SK-N-SH (cell line): Measurements from ENCODE around the gene RAB8B. TPM values are rescaled to one million over a fixed set of nuclear protein-coding genes. Genes with fewer than 3 reads are reported as not detected.

Experiments
- CTCF ChIA-PET: fragments of 300-600, 350-600 bp; formaldehyde crosslinking; extraction: SDS; loops from one replicate; lab custom pipeline; 2021; lab: Yijun Ruan, JAX
- POLR2A ChIA-PET: fragments of 350-600 bp; sonication (Branson Sonifier 250); formaldehyde crosslinking; extraction: SDS; loops from one replicate; lab custom pipeline; 2020; ENCODE audit warnings: antibody characterized with exemption, inconsistent platforms; lab: Yijun Ruan, JAX
- DNase-seq: peaks from one replicate; pipeline ENCODE4 v3.0.0; 2012
- H2AFZ ChIP-seq: fragments of 200-600 bp; sonication (generic); 2 replicates; pipeline ENCODE4 v1.8.1; 2016; ENCODE audit warnings: antibody characterized with exemption, mild to moderate bottlenecking, low read depth
- H3F3A ChIP-seq: fragments of 200-600 bp; sonication (generic); replicated peaks from 2 replicates; pipeline ENCODE3; 2016; ENCODE audit warnings: antibody characterized with exemption, mild to moderate bottlenecking; ENCODE audit not compliant: insufficient read depth
- H3K27ac ChIP-seq, 2 experiments: fragments of 200-500 bp in 1 of 2; fragments of 200-600 bp in 1 of 2; sonication (Bioruptor generic) in 1 of 2; sonication (generic), shearing (Covaris generic) in 1 of 2; 2 replicates each; pipeline versions ENCODE4 v1.5.1 to v1.6.1; 2014 to 2016; ENCODE audit warnings: low read depth in 2 of 2, inconsistent platforms in 1 of 2, low read length in 1 of 2, mild to moderate bottlenecking in 1 of 2, mixed read lengths in 1 of 2
- H3K27me3 ChIP-seq: fragments of 200-600 bp; sonication (generic), shearing (Covaris generic); 2 replicates; pipeline ENCODE4 v1.6.1; 2016; ENCODE audit warnings: mixed run types; ENCODE audit not compliant: insufficient read depth
- H3K36me3 ChIP-seq, 2 experiments: fragments of 200-500 bp in 1 of 2; fragments of 200-600 bp in 1 of 2; sonication (Bioruptor generic) in 1 of 2; sonication (generic) in 1 of 2; replicated peaks in 1 of 2; 2 replicates each; pipeline versions ENCODE3 to v1.5.1; 2014 to 2016; ENCODE audit warnings: low read length in 1 of 2, mild to moderate bottlenecking in 1 of 2; ENCODE audit not compliant: insufficient read depth in 2 of 2, control insufficient read depth in 1 of 2
- H3K4me1 ChIP-seq, 2 experiments: fragments of 200-500 bp in 1 of 2; fragments of 200-600 bp in 1 of 2; sonication (Bioruptor generic) in 1 of 2; sonication (generic), shearing (Covaris generic) in 1 of 2; 2 replicates each; pipeline versions ENCODE4 v1.5.1 to v1.6.1; 2014 to 2016; ENCODE audit warnings: low read depth in 1 of 2, low read length in 1 of 2, mixed run types in 1 of 2; ENCODE audit not compliant: insufficient read depth in 2 of 2, control insufficient read depth in 1 of 2
- H3K4me2 ChIP-seq: fragments of 200-600 bp; sonication (generic), shearing (Covaris generic); 2 replicates; pipeline ENCODE4 v1.6.1; 2017; ENCODE audit warnings: mixed run types
- H3K4me3 ChIP-seq, 2 experiments: fragments of 200-500 bp in 1 of 2; fragments of 200-600 bp in 1 of 2; sonication (Bioruptor generic) in 1 of 2; sonication (generic), shearing (Covaris generic) in 1 of 2; 2 replicates each; pipeline versions ENCODE4 v1.5.1 to v1.8.1; 2014 to 2016; ENCODE audit warnings: low read depth in 2 of 2, inconsistent platforms in 1 of 2, low read length in 1 of 2, mild to moderate bottlenecking in 1 of 2, mixed read lengths in 1 of 2, moderate library complexity in 1 of 2
- H3K79me2 ChIP-seq: fragments of 200-600 bp; sonication (generic); 2 replicates; pipeline ENCODE4 v1.8.1; 2017; ENCODE audit warnings: mild to moderate bottlenecking; ENCODE audit not compliant: insufficient read depth
- H3K9ac ChIP-seq: fragments of 200-600 bp; sonication (generic); 2 replicates; pipeline ENCODE4 v1.6.1; 2017; ENCODE audit warnings: mixed run types
- H3K9me2 ChIP-seq: fragments of 200-600 bp; sonication (generic); 2 replicates; pipeline ENCODE4 v1.6.1; 2017; ENCODE audit warnings: mixed run types
- H3K9me3 ChIP-seq: fragments of 200-600 bp; sonication (generic); 2 replicates; pipeline ENCODE4 v1.6.1; 2017; ENCODE audit warnings: mixed run types, mild to moderate bottlenecking, moderate library complexity
- H4K20me1 ChIP-seq: fragments of 200-600 bp; sonication (generic); 2 replicates; pipeline ENCODE4 v1.6.1; 2017; ENCODE audit warnings: mild to moderate bottlenecking, mixed run types; ENCODE audit not compliant: insufficient read depth
- CHD2 ChIP-seq: fragments of 150-350 bp; IDR thresholded peaks from 2 replicates; pipeline ENCODE4 v1.6.1; 2018; ENCODE audit warnings: low read length; ENCODE audit not compliant: partially characterized antibody
- FOSL2 ChIP-seq: IDR thresholded peaks from 2 replicates; pipeline ENCODE4 v1.4.0; 2012; ENCODE audit warnings: low read depth, mild to moderate bottlenecking, moderate library complexity, borderline replicate concordance
- FOXJ3 ChIP-seq: sonication (generic); formaldehyde crosslinking; IDR thresholded peaks from 2 replicates; pipeline ENCODE4 v1.5.1; 2020; ENCODE audit warnings: mild to moderate bottlenecking, missing genetic modification reagents
- GABPA ChIP-seq: IDR thresholded peaks from 2 replicates; pipeline ENCODE4 v1.4.0; 2012; ENCODE audit warnings: low read depth, mild to moderate bottlenecking
- JUND ChIP-seq: IDR thresholded peaks from 2 replicates; pipeline ENCODE4 v1.4.0; 2012
- MEF2A ChIP-seq: IDR thresholded peaks from 2 replicates; pipeline ENCODE4 v1.4.0; 2012; ENCODE audit warnings: low read depth, borderline replicate concordance
- NRF1 ChIP-seq: IDR thresholded peaks from 2 replicates; pipeline ENCODE4 v1.6.1; 2012; ENCODE audit warnings: low read depth, mild to moderate bottlenecking, low read length
- POLR2AphosphoS5 ChIP-seq: IDR thresholded peaks from 2 replicates; pipeline ENCODE4 v1.6.1; 2012; ENCODE audit warnings: low read depth, low read length
- SIN3A ChIP-seq: IDR thresholded peaks from 2 replicates; pipeline ENCODE4 v1.6.1; 2012; ENCODE audit warnings: low read depth, mild to moderate bottlenecking, low read length, moderate library complexity, borderline replicate concordance
- TCF12 ChIP-seq: IDR thresholded peaks from 2 replicates; pipeline ENCODE4 v1.4.0; 2012
- TEAD4 ChIP-seq: IDR thresholded peaks from 2 replicates; pipeline ENCODE4 v1.4.0; 2012; ENCODE audit warnings: mild to moderate bottlenecking, borderline replicate concordance; ENCODE audit not compliant: insufficient read depth
- YY1 ChIP-seq: IDR thresholded peaks from 2 replicates; pipeline ENCODE4 v1.4.0; 2012; ENCODE audit warnings: low read depth, mild to moderate bottlenecking
- WGBS: methylation state at CpG from one replicate; pipeline ENCODE4 v1.1.6; 2017; ENCODE audit warnings: low lambda C conversion rate; 5-methylcytosine and 5-hydroxymethylcytosine counted together
- polyA plus RNA-seq, 3 experiments: library from polyadenylated mRNA; depleted of rRNA; stranded (reverse); fragments of >200 nt; gene quantifications; 2 replicates each; pipeline ENCODE4 v1.2.3, GENCODE V29; 2012
- TF ChIP-seq, protein P1 (sequence below): IDR thresholded peaks from 2 replicates; pipeline ENCODE4 v1.4.0; 2012; ENCODE audit warnings: low read depth, borderline replicate concordance
- TF ChIP-seq, protein P2 (sequence below): fragments of 150-350 bp; IDR thresholded peaks from 2 replicates; pipeline ENCODE4 v1.6.1; 2016; ENCODE audit warnings: mild to moderate bottlenecking, low read depth, low read length
- TF ChIP-seq, protein P3 (sequence below): IDR thresholded peaks from 2 replicates; pipeline ENCODE4; 2012
- TF ChIP-seq, protein P4 (sequence below): fragments of 200-600 bp; sonication (generic); IDR thresholded peaks from 2 replicates; pipeline ENCODE4 v1.6.1; 2017; ENCODE audit warnings: antibody characterized with exemption, mild to moderate bottlenecking, moderate library complexity

The RAB8B gene
- polyA plus RNA-seq, 1 of the 3 experiments (the other 2 are of a cell fraction), result 5.4 TPM

DNA sequence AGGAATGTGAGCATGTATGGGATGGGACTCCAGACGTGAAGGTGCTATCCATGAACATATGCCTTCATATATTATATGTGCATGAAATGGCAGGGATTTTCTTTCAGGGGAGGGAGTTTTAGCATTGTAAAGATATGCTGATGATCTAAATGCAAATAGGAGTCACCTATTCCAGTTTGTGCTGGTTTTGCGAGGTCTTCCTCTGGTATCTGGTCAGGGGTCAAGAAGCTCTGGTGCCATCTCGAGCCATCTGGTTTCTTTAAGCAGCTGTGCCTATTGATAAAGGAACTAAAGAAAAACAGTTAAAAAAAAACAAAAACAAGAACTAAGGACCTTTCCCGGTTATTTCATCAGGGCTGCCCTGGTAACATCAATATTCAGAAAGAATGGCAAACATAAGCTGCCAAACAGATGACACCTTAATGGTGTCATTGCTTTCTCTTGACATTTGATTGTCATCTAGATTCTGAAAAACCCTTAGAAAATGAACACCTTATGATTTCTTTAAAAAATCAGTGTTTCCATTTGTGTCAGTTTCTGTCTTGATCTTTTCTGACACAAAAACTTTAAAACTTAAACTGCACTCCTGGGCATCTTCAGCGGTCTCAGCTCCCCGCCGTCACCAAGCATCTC is 110.7 kb downstream of the RAB8B start:
- H3K4me2 ChIP-seq, result no peak overlapping the region
- H3K9me3 ChIP-seq, result no peaks in the 10 kb centered on the region
- H3K9ac ChIP-seq, result no peak overlapping the region
- no peak for DNase-seq
- no peaks in the 10 kb centered on the region for H3F3A ChIP-seq
- no peak overlapping the region for H3K27ac ChIP-seq
- H3K79me2 ChIP-seq, result no peaks in the 10 kb centered on the region
- WGBS, result 97% methylated on average over 7 of the region's 7 CpGs
- H3K4me3 ChIP-seq, result no peak overlapping the region; a peak in 1 of 4 replicates
- H4K20me1 ChIP-seq, result no peaks in the 10 kb centered on the region
- CTCF ChIA-PET, result interaction anchor here (1.3 to 3.3 kb wide), 3 partner anchors 11 to 103 kb away, joined by 4 to 22 read pairs (median 4); no protein-coding TSS in a partner anchor
- H3K36me3 ChIP-seq, result peaks cover 10 to 27% of the 10 kb centered on the region in 2 experiments
- no peak for TF ChIP-seq GABPA
- TF ChIP-seq, protein P1, sequence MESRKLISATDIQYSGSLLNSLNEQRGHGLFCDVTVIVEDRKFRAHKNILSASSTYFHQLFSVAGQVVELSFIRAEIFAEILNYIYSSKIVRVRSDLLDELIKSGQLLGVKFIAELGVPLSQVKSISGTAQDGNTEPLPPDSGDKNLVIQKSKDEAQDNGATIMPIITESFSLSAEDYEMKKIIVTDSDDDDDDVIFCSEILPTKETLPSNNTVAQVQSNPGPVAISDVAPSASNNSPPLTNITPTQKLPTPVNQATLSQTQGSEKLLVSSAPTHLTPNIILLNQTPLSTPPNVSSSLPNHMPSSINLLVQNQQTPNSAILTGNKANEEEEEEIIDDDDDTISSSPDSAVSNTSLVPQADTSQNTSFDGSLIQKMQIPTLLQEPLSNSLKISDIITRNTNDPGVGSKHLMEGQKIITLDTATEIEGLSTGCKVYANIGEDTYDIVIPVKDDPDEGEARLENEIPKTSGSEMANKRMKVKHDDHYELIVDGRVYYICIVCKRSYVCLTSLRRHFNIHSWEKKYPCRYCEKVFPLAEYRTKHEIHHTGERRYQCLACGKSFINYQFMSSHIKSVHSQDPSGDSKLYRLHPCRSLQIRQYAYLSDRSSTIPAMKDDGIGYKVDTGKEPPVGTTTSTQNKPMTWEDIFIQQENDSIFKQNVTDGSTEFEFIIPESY, result no peak
- TF ChIP-seq, protein P2, sequence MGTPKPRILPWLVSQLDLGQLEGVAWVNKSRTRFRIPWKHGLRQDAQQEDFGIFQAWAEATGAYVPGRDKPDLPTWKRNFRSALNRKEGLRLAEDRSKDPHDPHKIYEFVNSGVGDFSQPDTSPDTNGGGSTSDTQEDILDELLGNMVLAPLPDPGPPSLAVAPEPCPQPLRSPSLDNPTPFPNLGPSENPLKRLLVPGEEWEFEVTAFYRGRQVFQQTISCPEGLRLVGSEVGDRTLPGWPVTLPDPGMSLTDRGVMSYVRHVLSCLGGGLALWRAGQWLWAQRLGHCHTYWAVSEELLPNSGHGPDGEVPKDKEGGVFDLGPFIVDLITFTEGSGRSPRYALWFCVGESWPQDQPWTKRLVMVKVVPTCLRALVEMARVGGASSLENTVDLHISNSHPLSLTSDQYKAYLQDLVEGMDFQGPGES, result no peak
- no peaks in the 10 kb centered on the region for H3K27me3 ChIP-seq
- no peak overlapping the region for H2AFZ ChIP-seq
- no peaks in the 10 kb centered on the region for H3K9me2 ChIP-seq
- no peaks in the 10 kb centered on the region for H3K4me1 ChIP-seq
- POLR2A ChIA-PET, result no interaction called here

DNA sequence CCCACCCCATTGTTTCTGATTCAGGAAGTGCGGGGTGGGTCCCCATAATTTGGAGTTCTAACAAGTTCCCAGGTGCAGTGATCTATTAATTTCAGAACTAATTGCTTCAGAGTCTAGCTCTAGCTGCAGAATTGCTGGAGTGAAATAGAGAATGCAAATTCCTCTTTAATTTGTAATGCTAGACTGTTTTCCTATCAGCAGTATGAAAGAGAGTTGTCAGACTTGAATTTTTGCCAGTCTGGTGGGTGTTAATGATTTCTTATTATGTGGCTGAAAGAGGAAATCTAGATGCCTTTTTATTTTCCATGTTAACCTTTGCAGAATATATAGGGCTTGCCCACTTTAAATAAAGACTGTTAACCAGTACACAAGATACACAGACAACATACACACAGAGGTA is 111.7 kb downstream of the RAB8B start:
- CTCF ChIA-PET, result interaction anchor here (1.3 to 3.3 kb wide), 3 partner anchors 12 to 102 kb away, joined by 4 to 22 read pairs (median 4); no protein-coding TSS in a partner anchor
- no peaks in the 10 kb centered on the region for H3K9me3 ChIP-seq
- H3K27ac ChIP-seq, result no peak overlapping the region
- DNase-seq, result no peak
- H2AFZ ChIP-seq, result no peak overlapping the region
- H3K79me2 ChIP-seq, result no peaks in the 10 kb centered on the region
- WGBS, result 100% methylated on average over 1 of the region's 1 CpG
- peaks cover 17 to 26% of the 10 kb centered on the region in 2 experiments for H3K36me3 ChIP-seq
- H3K27me3 ChIP-seq, result no peaks in the 10 kb centered on the region
- H3K4me1 ChIP-seq, result no peaks in the 10 kb centered on the region; a peak in 1 of 4 replicates
- H3K4me2 ChIP-seq, result no peak overlapping the region
- no peaks in the 10 kb centered on the region for H3K9me2 ChIP-seq
- no peaks in the 10 kb centered on the region for H4K20me1 ChIP-seq
- no peaks in the 10 kb centered on the region for H3F3A ChIP-seq
- H3K9ac ChIP-seq, result no peak overlapping the region
- POLR2A ChIA-PET, result no interaction called here
- H3K4me3 ChIP-seq, result no peak overlapping the region
- TF ChIP-seq NRF1, result no peak
- TF ChIP-seq FOXJ3, result no peak
- TF ChIP-seq, protein P2, result no peak
- no peak for TF ChIP-seq SIN3A
- TF ChIP-seq, protein P1, result no peak
- TF ChIP-seq, protein P3, sequence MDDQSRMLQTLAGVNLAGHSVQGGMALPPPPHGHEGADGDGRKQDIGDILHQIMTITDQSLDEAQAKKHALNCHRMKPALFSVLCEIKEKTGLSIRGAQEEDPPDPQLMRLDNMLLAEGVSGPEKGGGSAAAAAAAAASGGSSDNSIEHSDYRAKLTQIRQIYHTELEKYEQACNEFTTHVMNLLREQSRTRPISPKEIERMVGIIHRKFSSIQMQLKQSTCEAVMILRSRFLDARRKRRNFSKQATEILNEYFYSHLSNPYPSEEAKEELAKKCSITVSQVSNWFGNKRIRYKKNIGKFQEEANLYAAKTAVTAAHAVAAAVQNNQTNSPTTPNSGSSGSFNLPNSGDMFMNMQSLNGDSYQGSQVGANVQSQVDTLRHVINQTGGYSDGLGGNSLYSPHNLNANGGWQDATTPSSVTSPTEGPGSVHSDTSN, result no peak
- no peak for TF ChIP-seq YY1
- TF ChIP-seq TEAD4, result no peak
- TF ChIP-seq TCF12, result no peak
- no peak for TF ChIP-seq JUND
- no peak for TF ChIP-seq MEF2A
- no peak for TF ChIP-seq POLR2AphosphoS5
- TF ChIP-seq, protein P4, sequence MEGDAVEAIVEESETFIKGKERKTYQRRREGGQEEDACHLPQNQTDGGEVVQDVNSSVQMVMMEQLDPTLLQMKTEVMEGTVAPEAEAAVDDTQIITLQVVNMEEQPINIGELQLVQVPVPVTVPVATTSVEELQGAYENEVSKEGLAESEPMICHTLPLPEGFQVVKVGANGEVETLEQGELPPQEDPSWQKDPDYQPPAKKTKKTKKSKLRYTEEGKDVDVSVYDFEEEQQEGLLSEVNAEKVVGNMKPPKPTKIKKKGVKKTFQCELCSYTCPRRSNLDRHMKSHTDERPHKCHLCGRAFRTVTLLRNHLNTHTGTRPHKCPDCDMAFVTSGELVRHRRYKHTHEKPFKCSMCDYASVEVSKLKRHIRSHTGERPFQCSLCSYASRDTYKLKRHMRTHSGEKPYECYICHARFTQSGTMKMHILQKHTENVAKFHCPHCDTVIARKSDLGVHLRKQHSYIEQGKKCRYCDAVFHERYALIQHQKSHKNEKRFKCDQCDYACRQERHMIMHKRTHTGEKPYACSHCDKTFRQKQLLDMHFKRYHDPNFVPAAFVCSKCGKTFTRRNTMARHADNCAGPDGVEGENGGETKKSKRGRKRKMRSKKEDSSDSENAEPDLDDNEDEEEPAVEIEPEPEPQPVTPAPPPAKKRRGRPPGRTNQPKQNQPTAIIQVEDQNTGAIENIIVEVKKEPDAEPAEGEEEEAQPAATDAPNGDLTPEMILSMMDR, result no peak
- TF ChIP-seq CHD2, result no peak
- no peak for TF ChIP-seq FOSL2
